Right ventricle myocardium superior (tissue), 1 donor: Measurements from ENCODE around the gene NTPCR. TPM values are rescaled to one million over a fixed set of nuclear protein-coding genes. Genes with fewer than 3 reads are reported as not detected.

ENCODE experiments used
- ATAC-seq: fragments of 200-7000 bp; cut with Tn5 transposase; one replicate; pipeline ENCODE4 v1.9.1; 2020; ENCODE audit warnings: mild to moderate bottlenecking; ENCODE audit not compliant: poor library complexity
- DNase-seq: peaks from one replicate; pipeline ENCODE4 v3.0.0-alpha.2; 2020
- intact Hi-C: fragments of 100-400 bp; cut with DNase I; formaldehyde crosslinking; loops from one replicate; pipeline ENCODE4 v1.11.2; 2022
- total RNA-seq: library from RNA; stranded (reverse); fragmentation: NEBNext Ultra II Directional; extraction: Animal tissue kit (Norgen Biotek cat#: 25700); gene quantifications from one replicate; pipeline ENCODE4 v1.2.1, GENCODE V29; 2021
- donor health status: DM: no; HTN: yes; CAD: no; lungs with severe emphysema.

NTPCR gene
- total RNA-seq, 1 donor from 2014 or later, result 56.9 TPM

DNA sequence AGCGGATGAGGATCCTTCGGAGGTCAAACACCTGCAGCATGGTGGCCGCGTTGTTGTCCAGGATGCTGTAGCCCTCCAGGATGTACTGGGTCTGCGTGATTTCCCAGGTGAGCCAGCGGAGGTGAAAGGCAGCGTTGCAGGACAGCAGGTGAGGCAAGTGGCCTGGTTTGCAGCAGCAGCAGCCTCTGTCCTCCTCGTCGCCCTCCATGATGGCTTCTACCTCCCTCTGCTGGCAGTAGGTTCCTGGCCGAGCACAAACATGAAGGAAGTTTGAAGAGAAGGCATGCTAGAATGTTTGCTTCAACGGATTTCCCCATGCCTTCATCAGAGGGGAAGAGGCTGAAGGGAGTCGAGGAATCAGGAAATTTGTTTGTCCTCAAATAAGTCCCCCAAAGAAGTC lies 74.7 kb downstream of the NTPCR start:
- ATAC-seq (peak; percentile 71), DNase-seq (peak; percentile 55)
- intact Hi-C loops, result loop anchor here (5.0 to 10.0 kb wide), 2 partner anchors 150 to 388 kb away; no protein-coding TSS in a partner anchor

DNA sequence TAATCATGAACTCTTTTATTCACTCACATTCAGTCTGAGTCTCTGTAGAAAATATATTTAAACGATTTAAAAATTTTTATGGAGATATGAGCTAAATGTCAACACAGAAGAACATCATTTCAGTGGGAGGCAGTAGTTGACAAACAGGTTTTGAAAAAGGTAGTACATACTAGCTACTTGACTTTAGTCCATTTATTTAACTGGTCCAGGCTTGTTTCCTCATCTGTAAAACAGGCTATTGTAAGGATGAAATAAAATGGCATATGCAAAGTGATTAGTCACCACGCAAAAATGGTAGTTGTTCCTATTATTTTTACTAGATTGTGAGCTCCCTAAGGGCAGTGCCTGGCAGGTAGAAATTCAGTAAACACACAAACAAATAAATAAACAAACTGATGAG lies 75.2 kb downstream of the NTPCR start:
- DNase-seq (no peak), ATAC-seq (no peak)
- intact Hi-C loops, result loop anchor here (5.0 to 10.0 kb wide), 2 partner anchors 149 to 388 kb away; no protein-coding TSS in a partner anchor

GRCh38 chr1:233027046-233027445 lies 76.6 kb downstream of the NTPCR start:
- intact Hi-C loops, result loop anchor here (5.0 to 10.0 kb wide), 2 partner anchors 148 to 390 kb away; no protein-coding TSS in a partner anchor
- DNase-seq (no peak), ATAC-seq (no peak)

DNA sequence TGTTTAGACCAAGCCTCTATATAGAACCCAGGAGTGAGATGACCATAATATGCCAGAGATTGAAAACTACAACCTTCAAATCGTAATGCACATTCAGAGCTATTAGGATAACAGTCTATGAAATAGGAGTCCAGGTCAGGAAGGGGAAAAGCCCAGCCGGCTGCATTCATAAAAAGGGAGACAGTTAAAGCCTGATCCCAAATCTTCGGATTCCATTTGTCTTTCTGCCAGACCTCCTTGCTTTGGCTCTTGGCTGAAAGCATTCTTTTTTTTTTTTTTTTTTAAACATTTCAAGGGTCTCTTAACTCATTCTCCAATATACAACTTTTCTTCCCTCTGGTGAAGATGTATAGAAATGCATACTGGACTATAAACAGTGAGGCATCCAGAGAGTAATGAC lies 81.1 kb downstream of the NTPCR start:
- intact Hi-C loops, result no loop called here
- DNase-seq (no peak), ATAC-seq (no peak)

DNA sequence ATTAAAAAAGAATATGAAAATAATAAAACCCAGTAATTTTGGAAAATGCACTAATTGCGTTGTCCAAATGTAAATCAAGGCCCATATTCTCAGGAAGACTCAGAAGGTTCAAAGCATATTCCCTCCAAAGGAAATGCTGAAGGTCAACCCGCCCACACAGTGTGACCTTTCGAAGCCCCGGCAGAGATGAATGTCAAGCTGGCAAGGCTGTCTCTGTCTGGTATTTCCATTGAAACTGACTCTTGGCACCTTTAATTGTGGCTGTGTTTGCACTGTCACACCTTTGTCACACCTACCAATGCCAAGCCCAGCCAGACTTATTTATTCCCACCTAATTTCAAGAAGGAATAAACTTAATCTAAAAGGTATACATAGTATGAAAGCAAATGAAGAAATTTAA lies 82.5 kb downstream of the NTPCR start:
- ATAC-seq, result no peak
- intact Hi-C loops, result no loop called here
- no peak for DNase-seq

GRCh38 chr1:233033361-233033760 lies 83.0 kb downstream of the NTPCR start:
- ATAC-seq, result no peak
- no peak for DNase-seq
- intact Hi-C loops, result no loop called here

Other genes starting within 250 kb of the NTPCR start
- 2.8 TPM for gene MAP10, start 145.2 kb upstream of the NTPCR start, total RNA-seq